Muscle layer of duodenum (tissue), 2 donors: Measurements from ENCODE around the gene TMEM245.

Experiments
- H3K27ac ChIP-seq: one replicate; pipeline ENCODE4 v1.7.0; 2013; ENCODE audit warnings: mild to moderate bottlenecking, low read length
- H3K27me3 ChIP-seq: one replicate; pipeline ENCODE4 v1.7.0; 2013; ENCODE audit warnings: low read depth, mild to moderate bottlenecking, control low read depth, low read length
- H3K36me3 ChIP-seq, 2 donors: one replicate each; pipeline ENCODE4 v1.7.0; 2013; ENCODE audit warnings: low read length in 2 of 2, control low read depth in 1 of 2, mild to moderate bottlenecking in 1 of 2; ENCODE audit not compliant: insufficient read depth in 2 of 2, control insufficient read depth in 1 of 2
- H3K4me1 ChIP-seq, 2 donors: one replicate each; pipeline ENCODE4 v1.7.0; 2013; ENCODE audit warnings: low read length in 2 of 2, mild to moderate bottlenecking in 2 of 2, control low read depth in 1 of 2, moderate library complexity in 1 of 2; ENCODE audit not compliant: insufficient read depth in 2 of 2, control insufficient read depth in 1 of 2
- H3K4me3 ChIP-seq, 2 donors: one replicate each; pipeline ENCODE4 v1.7.0; 2013; ENCODE audit warnings: low read length in 2 of 2, low read depth in 1 of 2, mild to moderate bottlenecking in 1 of 2
- H3K9me3 ChIP-seq, 2 donors: one replicate each; pipeline ENCODE4 v1.7.0; 2013; ENCODE audit warnings: low read length in 2 of 2, control low read depth in 1 of 2, mild to moderate bottlenecking in 1 of 2; ENCODE audit not compliant: control insufficient read depth in 1 of 2
- donor health status: healthy.

Gene TMEM245

GRCh38 chr9:109156708-109157107 is 37.0 kb upstream of the TMEM245 start:
- no peak overlapping the region for H3K27ac ChIP-seq

DNA sequence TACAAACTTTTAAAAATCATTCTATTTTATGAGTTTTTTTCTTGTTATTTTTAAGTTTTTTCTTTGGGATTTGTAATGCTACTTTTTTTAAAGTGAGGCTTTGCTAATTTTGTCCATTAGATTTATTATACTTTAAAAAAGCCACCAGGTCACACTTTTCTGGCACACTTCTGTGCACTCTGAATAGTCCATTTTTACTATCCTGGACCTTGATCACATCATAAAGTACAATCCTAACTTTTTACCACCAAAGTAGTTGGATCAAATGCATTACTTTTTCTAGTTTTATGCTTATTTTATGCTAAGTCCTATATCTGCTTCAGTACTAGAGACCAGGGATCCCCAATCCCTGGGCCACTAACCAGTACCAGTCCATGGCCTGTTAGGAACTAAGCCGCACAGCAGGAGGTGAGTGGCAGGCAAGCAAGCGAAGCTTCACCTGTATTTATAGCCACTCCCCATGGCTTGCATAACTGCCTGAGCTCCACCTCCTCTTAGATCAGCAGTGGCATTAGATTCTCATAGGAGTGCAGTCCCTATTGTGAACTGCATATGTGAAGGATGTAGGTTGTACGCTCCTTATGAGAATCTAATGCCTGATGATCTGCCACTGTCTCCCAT is 31.3 kb upstream of the TMEM245 start:
- H3K36me3 ChIP-seq, result no peaks in the 10 kb centered on the region
- H3K4me1 ChIP-seq, result no peaks in the 10 kb centered on the region
- no peak overlapping the region for H3K27ac ChIP-seq
- no peak overlapping the region for H3K4me3 ChIP-seq
- H3K9me3 ChIP-seq, result peaks cover 4 to 5% of the 10 kb centered on the region in 2 donors
- no peaks in the 10 kb centered on the region for H3K27me3 ChIP-seq

More at GRCh38 chr9:109156708-109157107, 37.0 kb upstream of the TMEM245 start:
- no peak overlapping the region for H3K4me3 ChIP-seq
- no peaks in the 10 kb centered on the region for H3K36me3 ChIP-seq
- no peaks in the 10 kb centered on the region for H3K4me1 ChIP-seq
- H3K27me3 ChIP-seq, result no peaks in the 10 kb centered on the region
- H3K9me3 ChIP-seq, result peaks cover 4 to 5% of the 10 kb centered on the region in 2 donors

GRCh38 chr9:109149722-109150121 is 30.0 kb upstream of the TMEM245 start:
- H3K4me1 ChIP-seq, result no peaks in the 10 kb centered on the region
- peaks cover 4 to 5% of the 10 kb centered on the region in 2 donors for H3K9me3 ChIP-seq
- H3K27me3 ChIP-seq, result no peaks in the 10 kb centered on the region
- H3K27ac ChIP-seq, result no peak overlapping the region
- no peaks in the 10 kb centered on the region for H3K36me3 ChIP-seq
- H3K4me3 ChIP-seq, result no peak overlapping the region

DNA sequence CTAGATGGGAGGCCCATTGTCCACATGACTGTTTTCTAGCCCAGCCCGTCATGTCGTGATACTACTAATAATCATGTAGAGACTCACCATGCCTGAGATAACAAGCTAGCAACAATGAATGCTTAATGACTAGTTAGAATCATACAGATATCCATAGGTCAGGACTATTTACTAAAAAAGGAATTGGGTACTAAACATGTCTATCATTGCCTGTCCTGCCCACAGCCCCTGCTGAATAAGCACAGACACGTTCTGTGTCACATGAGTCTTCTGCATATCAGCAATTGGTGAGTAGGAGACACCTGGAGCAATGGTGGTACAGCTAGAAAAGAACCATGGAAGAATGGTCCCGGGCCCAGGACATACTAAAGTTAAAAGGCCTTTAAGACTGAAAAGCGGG is 29.3 kb upstream of the TMEM245 start:
- Histone ChIP-seq H3K36me3 (no peaks in the 10 kb centered on the region), H3K4me3 (no peak overlapping the region), H3K27ac (no peak overlapping the region), H3K4me1 (no peaks in the 10 kb centered on the region), H3K27me3 (no peaks in the 10 kb centered on the region), H3K9me3 (peaks cover 4 to 5% of the 10 kb centered on the region in 2 donors)

GRCh38 chr9:109145051-109145450 is 25.3 kb upstream of the TMEM245 start:
- Histone ChIP-seq H3K9me3 (no peaks in the 10 kb centered on the region), H3K27me3 (no peaks in the 10 kb centered on the region), H3K4me1 (no peaks in the 10 kb centered on the region), H3K4me3 (no peak overlapping the region), H3K27ac (no peak overlapping the region), H3K36me3 (no peaks in the 10 kb centered on the region)

- no peaks in the 10 kb centered on the region for H3K9me3 ChIP-seq
- H3K4me3 ChIP-seq, result no peak overlapping the region
- H3K36me3 ChIP-seq, result no peaks in the 10 kb centered on the region
- no peaks in the 10 kb centered on the region for H3K4me1 ChIP-seq
- no peaks in the 10 kb centered on the region for H3K27me3 ChIP-seq
- no peak overlapping the region for H3K27ac ChIP-seq
Observed at GRCh38 chr9:109143881-109144562, 24.3 kb upstream of the TMEM245 start.

GRCh38 chr9:109141375-109141774 is 21.6 kb upstream of the TMEM245 start:
- H3K27me3 ChIP-seq, result no peaks in the 10 kb centered on the region
- H3K4me3 ChIP-seq, result no peak overlapping the region
- no peaks in the 10 kb centered on the region for H3K9me3 ChIP-seq
- no peaks in the 10 kb centered on the region for H3K36me3 ChIP-seq
- H3K4me1 ChIP-seq, result no peaks in the 10 kb centered on the region
- no peak overlapping the region for H3K27ac ChIP-seq

GRCh38 chr9:109139851-109140250 is 20.1 kb upstream of the TMEM245 start:
- Histone ChIP-seq H3K27me3 (no peaks in the 10 kb centered on the region), H3K9me3 (no peaks in the 10 kb centered on the region), H3K36me3 (no peaks in the 10 kb centered on the region), H3K27ac (no peak overlapping the region), H3K4me3 (no peak overlapping the region), H3K4me1 (no peaks in the 10 kb centered on the region)

DNA sequence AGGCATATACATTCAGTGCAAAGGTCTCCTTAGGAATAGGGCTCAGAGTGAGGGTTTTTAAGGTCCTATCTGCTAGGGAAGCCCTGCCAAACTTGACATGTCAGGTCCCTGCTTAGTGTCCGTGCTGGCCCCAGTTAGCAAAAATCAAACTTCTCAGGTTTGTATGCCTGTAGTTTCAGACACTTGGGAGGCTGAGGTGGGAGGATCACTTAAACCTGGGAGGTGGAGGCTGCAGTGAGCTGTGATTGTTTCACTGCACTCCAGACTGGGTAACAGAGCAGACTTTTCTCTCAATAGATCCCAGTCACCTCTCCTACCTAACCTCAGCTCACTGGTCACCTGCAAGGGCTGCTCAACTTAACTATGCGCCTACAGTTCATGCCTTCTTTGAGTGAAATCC is 18.7 kb upstream of the TMEM245 start:
- H3K4me1 ChIP-seq, result no peaks in the 10 kb centered on the region
- no peak overlapping the region for H3K4me3 ChIP-seq
- no peaks in the 10 kb centered on the region for H3K9me3 ChIP-seq
- no peaks in the 10 kb centered on the region for H3K27me3 ChIP-seq
- no peaks in the 10 kb centered on the region for H3K36me3 ChIP-seq
- no peak overlapping the region for H3K27ac ChIP-seq

DNA sequence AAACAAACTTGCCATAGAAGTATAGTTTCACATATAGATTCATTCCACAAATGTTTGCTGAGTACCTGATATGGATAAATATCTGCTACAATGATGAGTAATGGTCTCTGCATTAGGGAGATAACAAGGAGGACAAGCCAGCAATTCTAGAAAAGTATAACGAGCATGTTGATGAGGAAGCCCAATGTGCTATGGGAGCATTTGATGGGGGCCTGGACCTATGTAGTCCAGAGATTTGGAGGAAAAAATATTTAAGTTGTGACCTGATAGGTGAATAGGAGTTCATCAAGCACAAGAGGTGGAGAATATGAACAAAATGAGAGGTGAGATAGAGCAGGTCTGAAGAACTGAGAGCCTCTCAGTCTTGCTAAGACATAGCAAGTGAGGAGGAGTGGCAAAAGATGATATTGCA is 14.4 kb upstream of the TMEM245 start:
- no peak overlapping the region for H3K27ac ChIP-seq
- H3K4me3 ChIP-seq, result no peak overlapping the region
- no peaks in the 10 kb centered on the region for H3K27me3 ChIP-seq
- no peaks in the 10 kb centered on the region for H3K9me3 ChIP-seq
- H3K4me1 ChIP-seq, result no peaks in the 10 kb centered on the region
- H3K36me3 ChIP-seq, result no peaks in the 10 kb centered on the region

GRCh38 chr9:109133533-109133932 is 13.8 kb upstream of the TMEM245 start:
- Histone ChIP-seq H3K4me1 (no peaks in the 10 kb centered on the region), H3K9me3 (no peaks in the 10 kb centered on the region)

GRCh38 chr9:109132567-109133021 is 12.8 kb upstream of the TMEM245 start:
- no peak overlapping the region for H3K27ac ChIP-seq
- no peak overlapping the region for H3K4me3 ChIP-seq
- no peaks in the 10 kb centered on the region for H3K4me1 ChIP-seq
- H3K9me3 ChIP-seq, result no peaks in the 10 kb centered on the region
- H3K27me3 ChIP-seq, result no peaks in the 10 kb centered on the region
- H3K36me3 ChIP-seq, result no peaks in the 10 kb centered on the region

More at GRCh38 chr9:109133533-109133932, 13.8 kb upstream of the TMEM245 start:
- no peaks in the 10 kb centered on the region for H3K36me3 ChIP-seq
- H3K4me3 ChIP-seq, result no peak overlapping the region
- no peaks in the 10 kb centered on the region for H3K27me3 ChIP-seq
- H3K27ac ChIP-seq, result no peak overlapping the region
